Bladder microvascular endothelial cell (primary cell): Measurements from ENCODE around the gene DEPDC5. TPM values are rescaled to one million over a fixed set of nuclear protein-coding genes. Genes with fewer than 3 reads are reported as not detected.

ENCODE experiments used
- total RNA-seq: library from RNA; depleted of rRNA; stranded (reverse); fragments of >200 nt; gene quantifications from 2 replicates; pipeline ENCODE4 v1.2.3, GENCODE V29; 2014

The DEPDC5 gene
- total RNA-seq, result 8.9 and 20.7 TPM in 2 replicates

DNA sequence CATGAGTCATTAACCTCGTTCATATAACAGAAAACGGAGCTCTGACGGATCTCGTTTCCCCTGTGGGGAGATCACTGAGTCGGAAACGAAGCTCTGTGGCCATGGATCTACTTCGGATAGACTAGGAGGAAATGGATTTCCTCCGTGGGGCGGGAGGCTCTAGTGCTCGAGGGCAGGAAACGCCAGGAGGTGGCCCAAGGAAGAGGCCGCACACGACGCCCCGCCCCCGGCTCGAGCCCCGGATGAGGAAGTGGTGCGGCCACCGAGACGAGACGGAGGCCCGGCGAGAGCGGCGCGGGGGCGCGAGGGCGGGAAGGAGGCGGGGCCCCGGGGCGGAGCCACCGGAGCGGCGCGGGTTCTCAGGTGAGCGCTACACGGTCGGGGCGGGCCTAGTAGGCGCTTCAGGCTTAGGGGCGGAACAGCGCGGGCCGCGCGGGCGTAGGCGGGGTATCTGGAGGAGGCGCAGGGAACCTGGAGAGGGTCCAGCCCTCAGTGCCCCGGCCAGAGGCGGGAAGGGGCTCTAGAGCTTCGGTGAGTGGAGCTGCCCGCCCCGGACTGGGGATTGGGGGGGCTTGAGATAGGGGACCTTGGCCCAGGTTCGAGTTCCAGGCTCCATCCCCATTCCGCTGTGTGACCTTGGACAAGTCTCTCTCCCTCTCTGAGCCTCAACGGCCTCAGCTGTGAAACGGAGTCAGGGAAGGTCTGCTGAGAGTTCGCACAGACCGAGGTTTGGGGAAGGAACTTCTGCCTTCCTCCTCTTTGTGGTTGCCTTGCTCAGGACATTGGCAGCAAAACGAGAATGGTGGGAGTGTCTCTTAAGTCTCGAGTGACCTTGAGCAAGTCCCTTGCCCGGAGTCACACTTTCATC, at the start of gene DEPDC5:
Gene DEPDC5, plus strand, starts transcription at position 386 of the 868 bp plus-strand sequence. CDS start 903 bp downstream, outside the sequence.

DNA sequence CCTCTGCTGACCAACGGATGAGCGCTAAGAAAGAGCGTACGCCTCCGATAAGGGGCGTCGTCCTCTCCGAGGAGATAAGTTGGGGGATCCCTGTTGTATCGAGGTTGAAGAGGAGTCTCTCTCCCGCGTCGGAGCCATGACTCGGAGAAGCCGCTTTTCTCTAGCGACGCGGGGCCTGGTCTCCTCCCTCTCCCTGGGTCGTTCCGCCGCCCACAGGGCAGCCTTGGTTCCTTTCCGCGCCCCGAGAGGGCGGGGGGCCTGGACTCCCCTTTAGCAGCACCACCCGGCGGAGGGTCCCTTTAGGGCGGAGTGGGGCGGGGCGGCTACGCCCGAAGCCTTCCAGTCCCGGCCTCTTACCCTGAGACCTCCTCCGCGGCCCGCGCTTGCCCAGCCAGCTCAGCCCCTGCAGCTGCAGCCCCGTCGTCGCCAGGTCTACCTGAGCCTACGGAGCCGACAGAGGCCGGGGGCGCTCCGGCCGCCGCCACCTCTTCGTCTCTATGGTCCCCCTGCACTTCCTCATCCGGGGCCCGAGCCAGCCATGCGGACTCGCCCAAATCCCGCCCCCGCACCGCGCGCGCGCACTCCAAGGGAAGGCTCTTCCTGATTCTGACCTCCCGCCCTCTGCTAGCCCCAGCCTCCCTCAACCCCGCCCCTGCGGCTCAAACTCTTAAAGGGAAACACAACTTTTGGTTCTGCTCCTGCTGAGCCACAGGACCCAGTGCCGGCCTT, 4.0 kb upstream of the DEPDC5 start, which contains the start of gene PRR14L:
Gene PRR14L, minus strand, starts transcription at position 497 of the 729 bp plus-strand sequence. CDS start 11,272 bp downstream, outside the sequence.

DNA sequence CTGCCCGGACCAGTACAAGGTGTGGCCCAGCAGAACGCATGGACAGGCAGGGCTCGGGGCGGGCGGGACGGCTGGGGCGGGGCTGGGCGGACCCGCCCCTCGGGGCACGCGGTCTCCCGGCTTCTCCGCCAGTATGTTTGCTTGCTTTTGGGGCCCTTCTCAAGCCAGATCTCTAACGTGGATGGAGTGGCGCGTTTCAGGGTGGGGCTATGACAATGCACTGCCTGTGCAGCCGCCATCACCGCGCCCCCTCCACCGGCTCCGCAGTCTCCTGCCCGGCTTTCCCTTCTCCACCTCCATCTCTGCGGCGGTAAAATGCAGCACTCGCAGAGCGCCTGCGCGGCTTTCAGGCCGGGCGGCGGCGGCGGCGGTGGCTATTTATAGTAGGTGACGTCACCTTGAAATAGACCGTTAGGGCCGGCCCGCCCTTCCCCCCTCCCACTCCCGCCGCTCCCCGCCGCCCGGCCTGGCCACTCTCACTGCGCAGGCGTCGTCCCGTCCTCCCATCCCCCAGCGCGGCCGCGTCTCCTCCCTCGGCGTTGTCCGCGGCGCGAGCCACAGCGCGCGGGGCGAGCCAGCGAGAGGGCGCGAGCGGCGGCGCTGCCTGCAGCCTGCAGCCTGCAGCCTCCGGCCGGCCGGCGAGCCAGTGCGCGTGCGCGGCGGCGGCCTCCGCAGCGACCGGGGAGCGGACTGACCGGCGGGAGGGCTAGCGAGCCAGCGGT, 190.3 kb downstream of the DEPDC5 start, which contains the start of gene YWHAH:
Gene YWHAH, plus strand, starts transcription at position 558 of the 722 bp plus-strand sequence. CDS start 199 bp downstream, outside the sequence.

Other genes with a start within 250 kb of the DEPDC5 start
- gene PISD, start 91.8 kb upstream of the DEPDC5 start, total RNA-seq, result 20.7 and 46.0 TPM in 2 replicates
- gene PRR14L, start 3.9 kb upstream of the DEPDC5 start, total RNA-seq, result 15.2 and 29.7 TPM in 2 replicates
- gene YWHAH, start 190.5 kb downstream of the DEPDC5 start, total RNA-seq, result 112 and 123 TPM in 2 replicates